HepG2 (cell line): Measurements from ENCODE around the gene RSPRY1. TPM values are rescaled to one million over a fixed set of nuclear protein-coding genes. Genes with fewer than 3 reads are reported as not detected.

Source experiments
- AKAP8 ChIP-seq: sonication (generic); formaldehyde crosslinking; IDR thresholded peaks from 2 replicates; pipeline ENCODE4 v1.5.1; 2020; ENCODE audit warnings: mild to moderate bottlenecking, missing genetic modification reagents
- ATF5 ChIP-seq: sonication (generic); formaldehyde crosslinking; IDR thresholded peaks from 2 replicates; pipeline ENCODE4 v1.4.0; 2020; ENCODE audit warnings: mild to moderate bottlenecking, low read depth, missing genetic modification reagents
- CENPBD1 ChIP-seq: sonication (generic); formaldehyde crosslinking; IDR thresholded peaks from 2 replicates; pipeline ENCODE4 v1.8.0; 2022; ENCODE audit warnings: missing genetic modification reagents, low read depth, mild to moderate bottlenecking, borderline replicate concordance
- HDAC6 ChIP-seq: fragments of 200-600 bp; sonication (generic); IDR thresholded peaks from 2 replicates; pipeline ENCODE4 v1.7.0; 2017; ENCODE audit warnings: mild to moderate bottlenecking, antibody characterized with exemption, low read length, low read depth
- HIC2 ChIP-seq: sonication (generic); formaldehyde crosslinking; IDR thresholded peaks from 2 replicates; pipeline ENCODE4 v1.9.0; 2022; ENCODE audit warnings: low read depth, missing genetic modification reagents
- JDP2 ChIP-seq: sonication (generic); formaldehyde crosslinking; IDR thresholded peaks from 2 replicates; pipeline ENCODE4 v1.8.1; 2022; ENCODE audit warnings: missing genetic modification reagents, borderline replicate concordance
- MED8 ChIP-seq: sonication (generic); formaldehyde crosslinking; IDR thresholded peaks from 2 replicates; pipeline ENCODE4 v1.8.1; 2023; ENCODE audit warnings: mild to moderate bottlenecking, missing genetic modification reagents; ENCODE audit not compliant: insufficient replicate concordance
- NFE2 ChIP-seq: sonication (generic); formaldehyde crosslinking; IDR thresholded peaks from 2 replicates; pipeline ENCODE4 v1.4.0; 2020; ENCODE audit warnings: missing genetic modification reagents
- NR1H2 ChIP-seq: sonication (generic); formaldehyde crosslinking; IDR thresholded peaks from 2 replicates; pipeline ENCODE4 v1.8.1; 2022; ENCODE audit warnings: low read depth, missing genetic modification reagents, borderline replicate concordance
- PPARG ChIP-seq: conservative IDR thresholded peaks from 2 replicates; pipeline ENCODE4 v1.6.1; 2016; ENCODE audit warnings: missing biosample characterization, missing genetic modification reagents
- SKI ChIP-seq: fragments of 450-650 bp; IDR thresholded peaks from one replicate; pipeline ENCODE4 v1.6.1; 2018; ENCODE audit warnings: mild to moderate bottlenecking; ENCODE audit not compliant: partially characterized antibody
- SP140L ChIP-seq: sonication (generic); formaldehyde crosslinking; IDR thresholded peaks from 2 replicates; pipeline ENCODE4 v1.4.0; 2020; ENCODE audit warnings: missing genetic modification reagents, borderline replicate concordance
- ZBTB20 ChIP-seq: sonication (generic); formaldehyde crosslinking; IDR thresholded peaks from 2 replicates; pipeline ENCODE4 v1.8.1; 2023; ENCODE audit warnings: missing genetic modification reagents, low read depth, mild to moderate bottlenecking, borderline replicate concordance
- ZNF101 ChIP-seq: sonication (generic); formaldehyde crosslinking; IDR thresholded peaks from 2 replicates; pipeline ENCODE4 v1.4.0; 2020; ENCODE audit warnings: mild to moderate bottlenecking, low read depth, missing genetic modification reagents, borderline replicate concordance
- ZNF234 ChIP-seq: sonication (generic); formaldehyde crosslinking; conservative IDR thresholded peaks from 2 replicates; pipeline ENCODE4 v1.5.1; 2020; ENCODE audit warnings: mild to moderate bottlenecking, missing genetic modification reagents
- ZNF281 ChIP-seq: sonication (generic); formaldehyde crosslinking; IDR thresholded peaks from 2 replicates; pipeline ENCODE4 v1.4.0; 2020; ENCODE audit warnings: missing genetic modification reagents, borderline replicate concordance
- ZNF331 ChIP-seq: sonication (generic); formaldehyde crosslinking; IDR thresholded peaks from 2 replicates; pipeline ENCODE4 v1.4.0; 2020; ENCODE audit warnings: missing genetic modification reagents
- ZNF367 ChIP-seq: sonication (generic); formaldehyde crosslinking; IDR thresholded peaks from 2 replicates; pipeline ENCODE4 v1.4.0; 2020; ENCODE audit warnings: missing genetic modification reagents, borderline replicate concordance
- ZNF430 ChIP-seq: sonication (generic); formaldehyde crosslinking; IDR thresholded peaks from 2 replicates; pipeline ENCODE4 v1.9.0; 2021; ENCODE audit warnings: mild to moderate bottlenecking, missing genetic modification reagents
- ZNF607 ChIP-seq: sonication (generic); formaldehyde crosslinking; IDR thresholded peaks from 2 replicates; pipeline ENCODE4 v1.5.1; 2020; ENCODE audit warnings: missing genetic modification reagents, mild to moderate bottlenecking, borderline replicate concordance
- ZNF768 ChIP-seq: sonication (generic); formaldehyde crosslinking; IDR thresholded peaks from 2 replicates; pipeline ENCODE4 v1.4.0; 2020; ENCODE audit warnings: missing genetic modification reagents
- ZNF773 ChIP-seq: sonication (generic); formaldehyde crosslinking; IDR thresholded peaks from 2 replicates; pipeline ENCODE4 v1.4.0; 2020; ENCODE audit warnings: missing genetic modification reagents, borderline replicate concordance
- ZNF775 ChIP-seq: sonication (generic); formaldehyde crosslinking; IDR thresholded peaks from 2 replicates; pipeline ENCODE4 v1.4.0; 2020; ENCODE audit warnings: missing genetic modification reagents, mild to moderate bottlenecking, moderate library complexity, borderline replicate concordance
- polyA plus RNA-seq, 8 experiments: library from polyadenylated mRNA; depleted of rRNA in 3 of 8; stranded (reverse) in 7 of 8; unstranded in 1 of 8; fragments of >200 nt; fragmentation: Illumina TruSeq in 4 of 8; extraction: Trizol in 4 of 8; gene quantifications; 2 replicates each; pipeline versions ENCODE4 v1.2.1 to v1.2.3, GENCODE V29; 2011 to 2016; ENCODE audit warnings: low read depth in 4 of 8, missing spikeins in 1 of 8, mixed read lengths in 1 of 8; ENCODE audit not compliant: insufficient read depth in 1 of 8
- total RNA-seq, 5 experiments: library from RNA; depleted of rRNA; stranded (reverse); fragments of >200 nt; fragmentation: Illumina TruSeq; extraction: Trizol; gene quantifications; 2 replicates each; pipeline ENCODE4 v1.2.3, GENCODE V29; 2016; ENCODE audit warnings: low read depth in 1 of 5

RSPRY1 gene
- total and polyA plus RNA-seq, 2 of the 13 experiments (the other 11 are each of a cell fraction or from before 2014, with no cell fraction given) = 53.4 to 61.0 TPM

- TF ChIP-seq HIC2 (CRISPR knock-in tag) (no peak), HDAC6 (no peak), MED8 (CRISPR knock-in tag) (peak; percentile 63), ZNF101 (peak; percentile 80; the same call in 1 of the 2 replicates), ZNF234 (CRISPR knock-in tag) (peak; percentile 90; the same call in 1 of the 2 replicates), ZNF775 (CRISPR knock-in tag) (peak; percentile 85; the same call in 1 of the 2 replicates), CENPBD1 (no peak), ZBTB20 (CRISPR knock-in tag) (peak; percentile 9; the same call in 1 of the 2 replicates), SKI (peak; percentile 68), ZNF367 (CRISPR knock-in tag) (peak; percentile 95), AKAP8 (no peak), NFE2 (CRISPR knock-in tag) (no peak; the same call in 1 of the 2 replicates), ZNF768 (CRISPR knock-in tag) (no peak; the same call in none of the 2 replicates), ZNF430 (CRISPR knock-in tag) (peak; percentile 94; the same call in 1 of the 2 replicates), ZNF281 (CRISPR knock-in tag) (no peak), ZNF607 (peak; percentile 99), ZNF331 (peak; percentile 85; the same call in 1 of the 2 replicates), JDP2 (CRISPR knock-in tag) (no peak), NR1H2 (CRISPR knock-in tag) (peak; percentile 95), PPARG (peak; percentile 49; the same call in 1 of the 2 replicates), ATF5 (CRISPR knock-in tag) (peak; percentile 94; the same call in 1 of the 2 replicates), ZNF773 (CRISPR knock-in tag) (peak; percentile 95), SP140L (CRISPR knock-in tag) (no peak; the same call in 1 of the 2 replicates)
Measured at GRCh38 chr16:57284209-57284951, 98.3 kb downstream of the RSPRY1 start, which contains the start of gene PLLP (continued).
